DMS114 treated with DMSO at 0.1 percent for 48 hours (cell line): ENCODE measurements around the gene KCNH5.

Source experiments
- DNase-seq: peaks from one replicate; lab custom pipeline; 2025; ENCODE audit not compliant: unreplicated experiment; lab: John Stamatoyannopoulos, UW

The KCNH5 gene, protein sequence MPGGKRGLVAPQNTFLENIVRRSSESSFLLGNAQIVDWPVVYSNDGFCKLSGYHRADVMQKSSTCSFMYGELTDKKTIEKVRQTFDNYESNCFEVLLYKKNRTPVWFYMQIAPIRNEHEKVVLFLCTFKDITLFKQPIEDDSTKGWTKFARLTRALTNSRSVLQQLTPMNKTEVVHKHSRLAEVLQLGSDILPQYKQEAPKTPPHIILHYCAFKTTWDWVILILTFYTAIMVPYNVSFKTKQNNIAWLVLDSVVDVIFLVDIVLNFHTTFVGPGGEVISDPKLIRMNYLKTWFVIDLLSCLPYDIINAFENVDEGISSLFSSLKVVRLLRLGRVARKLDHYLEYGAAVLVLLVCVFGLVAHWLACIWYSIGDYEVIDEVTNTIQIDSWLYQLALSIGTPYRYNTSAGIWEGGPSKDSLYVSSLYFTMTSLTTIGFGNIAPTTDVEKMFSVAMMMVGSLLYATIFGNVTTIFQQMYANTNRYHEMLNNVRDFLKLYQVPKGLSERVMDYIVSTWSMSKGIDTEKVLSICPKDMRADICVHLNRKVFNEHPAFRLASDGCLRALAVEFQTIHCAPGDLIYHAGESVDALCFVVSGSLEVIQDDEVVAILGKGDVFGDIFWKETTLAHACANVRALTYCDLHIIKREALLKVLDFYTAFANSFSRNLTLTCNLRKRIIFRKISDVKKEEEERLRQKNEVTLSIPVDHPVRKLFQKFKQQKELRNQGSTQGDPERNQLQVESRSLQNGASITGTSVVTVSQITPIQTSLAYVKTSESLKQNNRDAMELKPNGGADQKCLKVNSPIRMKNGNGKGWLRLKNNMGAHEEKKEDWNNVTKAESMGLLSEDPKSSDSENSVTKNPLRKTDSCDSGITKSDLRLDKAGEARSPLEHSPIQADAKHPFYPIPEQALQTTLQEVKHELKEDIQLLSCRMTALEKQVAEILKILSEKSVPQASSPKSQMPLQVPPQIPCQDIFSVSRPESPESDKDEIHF

DNA sequence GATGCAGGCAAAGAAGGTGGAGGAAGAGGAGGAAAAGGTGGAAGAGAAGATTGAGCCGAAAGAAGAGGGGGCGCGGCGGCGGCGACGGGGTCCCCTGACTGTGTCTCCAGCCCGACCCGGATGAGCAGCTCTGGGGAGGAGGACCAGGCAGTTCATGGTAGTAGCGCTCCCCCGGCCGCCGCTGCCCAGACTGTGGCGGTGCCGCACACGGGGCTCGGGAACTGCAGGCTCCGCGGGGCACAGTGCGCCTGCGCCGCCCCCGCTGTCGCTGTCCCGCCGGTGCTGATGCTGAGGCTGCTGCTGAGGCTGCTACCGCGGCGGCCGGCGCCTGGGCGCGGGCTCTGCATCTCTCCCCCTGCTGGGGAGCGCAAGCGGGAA is at the start of gene KCNH5:
TSS of gene KCNH5 (minus strand) at position 225 of the 378 bp plus-strand sequence. CDS start 272 bp downstream, outside the sequence.
- peak; percentile 5 for DNase-seq

DNA sequence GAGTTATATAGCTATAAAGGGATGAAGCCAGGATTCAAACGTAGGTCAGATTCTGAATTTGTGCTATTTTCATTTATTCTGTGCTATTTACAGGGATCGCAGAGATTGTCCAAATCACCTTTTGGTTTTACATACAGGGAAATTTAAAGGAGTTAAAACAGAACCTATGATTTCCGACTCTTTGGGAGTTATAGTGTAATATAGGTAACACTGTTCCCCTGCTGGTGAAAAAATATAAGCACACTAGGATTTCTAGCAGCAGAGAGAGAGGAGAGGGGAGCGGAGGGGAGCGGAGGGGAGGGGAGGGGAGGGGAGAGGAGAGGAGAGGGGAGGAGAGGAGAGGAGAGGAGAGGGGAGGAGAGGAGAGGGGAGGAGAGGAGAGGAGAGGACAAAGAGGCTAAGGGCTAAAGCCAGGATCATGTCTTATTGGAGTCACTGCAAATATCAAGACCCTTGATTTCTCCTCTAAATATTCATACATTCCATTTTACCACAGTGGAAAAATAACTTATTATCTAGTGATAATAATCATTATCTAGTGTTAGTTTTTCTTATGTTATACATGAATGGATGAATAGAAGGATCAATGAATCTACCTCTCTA is 46.2 kb upstream of the KCNH5 start:
- DNase-seq: no peak

DNA sequence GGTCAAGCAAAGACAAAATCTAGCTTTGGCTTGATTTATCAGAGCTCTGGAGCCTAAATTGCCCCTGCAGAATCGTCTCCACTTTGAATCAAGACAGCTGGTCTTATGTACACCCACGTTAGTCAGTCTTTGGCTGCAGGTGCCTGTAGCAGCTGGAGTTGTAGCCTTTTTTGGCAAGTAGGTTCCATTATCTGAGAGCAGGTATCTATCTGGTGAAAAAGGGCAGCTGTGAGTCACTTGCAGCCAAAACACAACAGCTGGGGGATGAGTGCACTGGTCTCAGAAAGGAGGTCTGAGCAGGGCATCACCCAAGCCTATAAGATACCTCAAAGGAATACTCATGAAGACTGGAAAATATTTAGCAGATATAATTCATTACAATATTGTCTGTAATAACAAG is 43.6 kb upstream of the KCNH5 start:
- DNase-seq: no peak

DNA sequence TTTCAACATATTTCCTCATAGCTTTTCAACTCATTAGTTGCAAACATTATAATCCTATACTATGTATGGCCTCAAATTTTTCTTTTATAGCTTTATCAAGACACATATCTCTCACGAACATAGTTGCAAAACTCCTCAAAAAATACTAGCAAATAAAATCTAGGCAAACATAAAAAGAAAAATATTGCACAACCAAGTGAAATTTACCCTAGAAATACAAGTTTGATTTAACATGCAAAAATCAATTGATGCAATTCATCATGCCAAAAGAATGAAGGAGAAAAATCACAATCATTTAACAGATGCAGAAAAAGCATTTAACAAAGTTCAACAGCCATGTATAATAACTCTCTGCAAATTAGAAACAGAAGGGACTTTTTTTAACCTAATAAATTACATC is 33.3 kb upstream of the KCNH5 start:
- DNase-seq: no peak

DNA sequence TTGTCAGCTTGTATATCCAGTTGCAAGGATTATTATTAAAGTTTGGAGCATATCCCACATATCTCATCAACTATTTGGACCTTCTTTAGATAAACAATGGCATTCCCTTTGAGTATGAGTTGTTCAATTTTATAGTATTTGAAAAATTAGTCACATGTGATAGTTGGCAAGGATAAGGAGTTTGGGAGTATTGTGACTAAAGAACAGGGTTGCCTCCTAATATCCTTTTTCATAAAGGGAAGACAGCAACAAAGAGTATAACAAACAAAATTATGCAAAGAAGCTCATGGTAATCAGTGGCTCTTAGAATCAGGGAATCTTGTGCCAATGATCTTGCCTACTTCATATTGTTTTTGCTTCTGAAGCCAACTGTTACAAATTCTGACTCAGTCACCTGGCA is 31.2 kb upstream of the KCNH5 start:
- DNase-seq: no peak

DNA sequence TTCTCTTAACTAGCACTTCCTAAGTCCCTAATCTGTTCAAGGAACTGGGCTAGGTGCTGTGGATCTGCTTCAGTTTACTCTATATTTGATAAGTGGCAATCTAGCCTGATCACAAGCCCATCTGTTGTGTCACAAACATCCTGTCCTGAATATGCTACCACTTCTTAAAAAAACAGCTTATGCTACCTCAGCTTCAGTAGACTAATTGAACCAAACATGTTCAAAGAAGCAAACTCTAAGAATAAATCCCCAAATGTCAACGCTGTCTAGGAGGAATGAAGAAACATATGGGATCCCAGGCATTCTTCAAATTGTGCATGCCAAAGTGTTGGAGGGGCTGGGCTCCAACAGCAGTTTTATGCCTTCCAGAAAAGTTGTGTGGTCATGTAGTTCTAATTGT is 10.4 kb upstream of the KCNH5 start:
- DNase-seq: no peak

DNA sequence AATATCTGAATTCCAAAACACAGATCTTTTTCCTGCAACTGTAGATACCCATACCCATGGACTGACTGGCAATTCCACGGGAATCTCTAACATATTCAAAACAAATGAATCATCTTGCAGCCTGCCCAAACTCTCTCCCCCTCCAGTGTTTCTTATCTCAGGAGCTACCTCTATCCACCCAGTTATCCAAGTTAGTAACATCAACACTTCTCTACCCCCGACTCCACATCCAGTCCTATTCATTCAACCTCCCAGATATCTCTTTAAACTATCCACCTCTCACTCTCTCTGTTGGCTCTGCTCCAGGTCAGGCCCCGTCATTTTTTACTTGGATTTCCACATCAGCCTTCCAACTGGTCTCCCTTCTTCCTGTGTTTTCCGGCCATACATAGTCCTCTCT is 6.7 kb upstream of the KCNH5 start:
- no peak for DNase-seq

DNA sequence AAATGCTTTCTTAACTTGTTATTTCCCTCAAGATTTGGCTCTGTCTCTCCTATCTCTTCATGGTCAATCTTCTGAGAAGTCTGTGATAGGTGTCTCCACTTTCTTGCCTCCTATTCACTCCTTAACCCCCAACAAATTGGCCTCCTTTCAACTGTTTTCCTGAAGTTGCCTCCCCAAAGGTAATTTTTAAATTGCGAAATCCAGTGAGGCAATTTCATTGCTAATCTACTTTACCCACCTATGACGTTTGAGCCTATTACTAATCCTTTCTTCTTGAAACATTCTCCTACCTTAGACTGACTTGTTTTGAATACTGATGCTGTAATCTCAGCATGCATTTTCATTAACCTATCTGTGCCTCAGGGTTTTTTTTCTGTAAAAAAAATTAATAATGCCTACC is 6.0 kb upstream of the KCNH5 start:
- no peak for DNase-seq

DNA sequence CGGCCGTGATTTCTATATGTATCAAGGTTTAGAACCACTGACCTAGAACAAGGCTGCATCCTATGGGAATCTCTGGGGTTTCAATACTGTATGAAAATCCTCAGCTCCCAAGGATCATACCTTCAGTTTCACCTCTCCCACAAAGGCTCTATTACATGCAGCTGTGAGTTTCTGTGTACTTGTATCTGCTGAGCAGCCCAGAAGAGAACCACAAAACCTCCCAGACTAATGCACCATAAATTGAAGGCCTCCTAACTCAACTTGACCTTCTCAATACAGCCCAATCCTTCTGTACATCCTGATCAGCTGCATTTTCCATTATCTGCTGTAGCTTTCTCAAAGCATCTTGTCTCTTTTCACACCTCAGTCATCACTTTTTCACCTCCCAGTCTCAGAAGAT is 5.4 kb upstream of the KCNH5 start:
- DNase-seq: no peak

DNA sequence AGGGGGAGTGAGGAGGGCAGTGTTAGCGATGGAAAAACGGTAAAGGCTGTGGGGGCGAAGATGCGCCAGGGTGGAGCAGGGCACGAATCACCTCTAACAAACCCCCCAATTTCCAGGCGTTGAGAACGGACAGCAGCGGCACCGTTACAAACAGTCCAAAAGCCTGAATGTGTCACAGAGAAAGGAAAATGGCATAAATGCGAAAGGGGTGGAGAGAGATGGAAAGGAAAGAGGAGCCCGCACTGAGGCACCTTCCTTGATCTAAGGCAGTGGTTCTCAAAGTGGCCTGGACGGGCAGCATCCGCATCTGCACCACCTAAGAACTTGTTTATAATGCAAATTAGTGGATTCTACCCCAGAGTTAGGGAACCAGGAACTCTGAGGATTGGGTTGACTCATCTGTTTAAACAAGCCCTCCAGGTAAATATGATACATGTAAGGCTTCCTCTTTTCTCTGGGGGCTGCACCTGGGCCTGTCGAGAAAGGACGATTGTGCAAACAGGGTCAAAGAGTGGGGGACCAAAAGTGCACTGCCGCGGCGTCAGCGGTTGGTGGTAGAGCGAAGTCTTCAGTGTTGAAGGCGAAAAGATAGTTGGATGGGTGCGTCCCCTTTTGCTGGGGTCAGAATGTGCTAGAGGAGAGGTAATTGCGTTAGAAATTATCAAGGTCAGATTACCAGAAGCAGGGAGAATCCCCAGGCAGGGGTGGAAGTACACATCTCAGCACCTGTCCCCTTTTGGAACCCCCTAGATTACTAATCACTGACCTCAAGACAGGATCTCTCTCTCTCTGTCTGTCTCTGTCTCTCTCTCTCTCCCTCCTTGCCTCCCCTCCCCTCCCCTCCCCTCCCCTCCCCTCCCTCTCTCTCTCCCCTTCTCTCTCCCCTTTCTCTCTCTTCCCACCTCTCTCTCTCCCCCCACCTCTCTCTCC is 1.3 kb upstream of the KCNH5 start:
- no peak for DNase-seq

DNA sequence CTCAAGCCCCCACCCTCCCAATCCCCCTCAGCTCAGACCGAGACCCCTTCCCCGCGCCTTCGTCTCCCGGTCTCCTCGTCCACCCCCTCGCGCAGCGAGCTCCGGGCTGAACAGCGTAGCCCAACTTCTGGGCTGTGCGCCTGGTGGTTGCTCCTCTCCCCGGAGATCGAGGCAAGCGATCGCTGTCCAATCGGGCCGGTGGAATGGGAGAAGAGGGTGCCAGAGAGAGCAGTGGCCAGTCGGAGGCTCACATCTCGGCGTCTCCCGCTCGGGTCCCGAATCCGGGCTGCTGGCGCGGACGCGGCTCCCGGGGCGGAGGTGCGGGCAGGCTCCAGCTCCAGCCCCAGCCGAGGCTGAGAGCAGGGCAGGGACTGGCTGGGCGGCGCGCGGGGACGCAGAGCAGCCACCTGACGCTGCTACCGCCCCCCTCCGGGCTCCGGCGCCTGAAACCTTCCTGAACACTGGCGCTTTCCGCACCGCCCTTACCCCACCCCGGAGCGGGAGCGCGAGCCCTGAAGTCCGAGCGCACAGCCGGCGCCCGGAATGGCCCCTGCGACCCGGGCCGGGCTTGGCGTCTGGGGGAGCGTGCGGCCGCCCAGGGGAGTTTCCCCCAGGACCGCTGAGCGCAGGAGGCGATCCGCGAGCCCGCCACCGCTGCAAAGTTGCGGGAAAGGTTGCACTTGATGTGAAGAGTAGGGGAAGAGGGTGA is 508 bp upstream of the KCNH5 start:
- DNase-seq: no peak

DNA sequence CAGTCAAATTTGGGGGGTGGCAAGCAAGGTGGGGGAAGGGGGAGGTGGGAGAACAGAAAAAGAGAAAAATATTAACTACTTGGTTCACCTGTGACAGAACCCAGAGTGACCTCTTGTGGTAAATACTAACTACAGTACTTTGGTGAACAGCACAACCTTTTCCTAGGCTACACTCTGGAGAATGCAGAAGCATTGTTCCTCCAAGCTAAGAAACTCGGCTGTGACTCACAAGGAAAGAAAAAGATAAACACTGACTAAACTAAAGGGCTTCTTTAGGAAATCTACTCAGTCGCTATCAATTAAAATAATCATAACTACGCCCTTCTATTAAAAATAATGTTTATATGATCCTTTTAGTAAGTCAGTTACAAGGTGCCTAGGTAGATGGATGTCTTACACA is 5.4 kb downstream of the KCNH5 start:
- peak; percentile 0 for DNase-seq

DNA sequence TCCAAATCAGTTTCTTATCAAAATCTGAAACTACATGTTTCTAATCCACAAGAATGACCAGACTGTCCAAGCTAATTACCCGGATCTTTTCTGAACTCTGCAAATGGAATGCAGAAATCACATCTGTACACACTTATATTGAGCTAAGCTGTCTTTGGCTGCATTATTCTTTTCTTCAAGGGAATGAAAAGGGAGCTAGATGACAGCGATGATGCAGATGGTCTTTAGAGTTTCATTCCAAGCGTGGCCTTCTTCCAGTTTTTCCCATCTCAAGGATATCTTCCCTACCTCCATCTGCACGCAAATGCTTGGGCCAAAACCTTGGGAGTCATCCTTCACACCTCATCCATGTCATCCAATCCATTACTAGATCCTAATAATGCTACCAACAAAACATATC is 12.6 kb downstream of the KCNH5 start:
- no peak for DNase-seq

DNA sequence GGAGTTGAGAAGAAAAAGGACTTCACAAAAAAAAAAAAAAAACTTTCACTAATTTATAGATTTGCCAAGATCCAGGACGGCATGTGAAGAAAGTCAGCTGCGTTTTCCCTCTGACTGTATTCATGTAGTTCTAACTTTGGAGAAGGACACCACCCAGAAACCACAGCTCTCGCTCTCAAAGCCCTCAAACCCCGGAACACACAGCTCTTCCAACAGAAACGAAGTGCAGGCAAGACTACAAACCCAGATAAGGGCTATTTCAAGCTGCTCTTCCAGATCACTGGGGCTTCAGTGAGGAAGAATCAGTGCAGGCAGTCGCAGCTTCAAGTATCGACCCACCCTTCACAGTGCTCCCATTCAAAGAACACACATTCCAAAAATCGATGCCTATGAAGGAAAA is 13.2 kb downstream of the KCNH5 start:
- DNase-seq: no peak

DNA sequence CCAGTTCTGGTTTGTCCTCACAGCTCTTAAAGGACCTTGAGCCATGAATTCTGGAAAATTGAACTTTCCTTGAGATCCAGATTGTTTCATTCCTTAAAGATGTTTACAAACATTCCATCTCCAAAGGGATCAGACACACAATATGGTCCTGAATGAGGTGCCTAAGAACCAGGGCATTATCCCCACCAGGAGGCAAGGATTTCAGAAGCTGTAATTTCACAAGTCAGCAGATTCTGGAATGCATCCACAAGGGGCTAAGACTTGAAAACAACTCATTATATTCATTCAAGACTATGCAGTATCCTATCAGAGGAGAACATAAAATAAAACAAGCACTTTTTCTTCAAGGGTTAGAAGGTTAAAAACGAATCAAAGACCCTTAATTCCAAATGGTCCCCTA is 15.1 kb downstream of the KCNH5 start:
- DNase-seq: no peak

DNA sequence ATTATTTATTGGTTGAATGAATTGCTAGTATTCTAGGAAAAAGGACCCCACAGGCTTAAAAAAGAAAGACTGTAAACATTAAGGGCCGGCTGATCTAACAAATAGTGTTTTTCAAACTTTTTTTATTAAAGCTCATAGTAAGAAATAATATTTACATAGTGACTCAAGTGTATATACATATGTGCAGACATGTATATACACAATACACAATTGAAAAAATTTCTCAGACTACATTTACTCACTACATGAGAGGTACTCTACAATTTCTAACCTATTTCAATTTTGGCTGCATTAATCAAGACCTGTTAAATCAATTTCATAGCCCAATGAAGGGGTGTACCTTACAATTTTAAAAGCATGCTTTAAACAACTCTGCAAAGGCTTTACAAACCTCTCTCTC is 17.5 kb downstream of the KCNH5 start:
- DNase-seq: no peak

DNA sequence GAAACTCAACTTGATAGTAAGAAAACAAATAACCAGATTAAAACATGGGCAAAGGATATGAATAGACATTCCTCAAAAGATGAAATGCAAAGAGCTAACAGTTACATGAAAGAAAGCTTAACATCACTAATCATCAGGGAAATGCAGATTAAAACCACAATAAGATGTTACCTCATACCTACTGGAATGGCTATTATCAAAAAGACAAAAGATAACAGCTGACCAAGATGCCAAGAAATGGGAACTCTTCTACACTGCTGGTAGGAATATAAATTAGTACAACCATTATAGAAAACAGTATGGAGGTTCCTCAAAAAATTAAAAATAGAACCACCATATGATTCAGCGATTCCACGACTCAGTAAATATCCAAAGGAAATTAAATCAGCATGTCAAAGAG is 18.8 kb downstream of the KCNH5 start:
- DNase-seq: no peak

DNA sequence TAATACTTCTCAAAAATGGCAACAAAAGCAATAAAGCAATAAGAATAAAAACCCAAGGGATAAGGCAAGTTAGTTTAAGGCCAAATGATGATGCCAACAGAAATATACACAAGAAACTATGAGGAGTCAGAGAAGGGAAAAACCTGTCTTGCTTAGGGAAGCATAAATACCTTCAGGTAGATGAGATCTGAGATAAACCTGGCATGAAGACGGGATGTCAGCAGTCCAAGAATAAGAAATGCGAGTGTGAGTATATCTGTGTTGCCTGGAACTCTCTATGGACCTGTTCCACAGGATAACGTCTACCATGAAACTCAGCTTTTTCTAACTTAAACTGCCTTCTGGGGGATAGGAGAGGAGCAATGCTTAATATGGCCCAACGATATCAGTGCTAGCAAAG is 30.6 kb downstream of the KCNH5 start:
- DNase-seq: no peak

DNA sequence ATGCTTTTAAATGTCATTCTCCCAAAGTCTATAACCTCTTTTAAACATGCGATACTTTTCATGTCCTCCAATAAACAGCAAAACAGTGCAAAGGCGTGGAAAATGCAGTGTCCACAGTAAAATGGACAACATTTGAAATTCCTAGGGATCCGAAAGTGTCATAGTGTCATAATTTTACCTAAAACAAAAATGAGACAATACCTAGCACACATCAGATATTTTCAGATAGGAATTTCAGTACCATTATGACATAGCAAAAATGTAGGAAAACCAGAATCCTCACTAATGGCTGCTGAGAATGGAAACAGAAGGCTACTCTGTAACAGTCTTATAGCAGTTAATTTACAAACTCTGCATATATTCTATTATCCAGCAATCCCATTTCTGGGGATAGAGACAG is 33.1 kb downstream of the KCNH5 start:
- no peak for DNase-seq

DNA sequence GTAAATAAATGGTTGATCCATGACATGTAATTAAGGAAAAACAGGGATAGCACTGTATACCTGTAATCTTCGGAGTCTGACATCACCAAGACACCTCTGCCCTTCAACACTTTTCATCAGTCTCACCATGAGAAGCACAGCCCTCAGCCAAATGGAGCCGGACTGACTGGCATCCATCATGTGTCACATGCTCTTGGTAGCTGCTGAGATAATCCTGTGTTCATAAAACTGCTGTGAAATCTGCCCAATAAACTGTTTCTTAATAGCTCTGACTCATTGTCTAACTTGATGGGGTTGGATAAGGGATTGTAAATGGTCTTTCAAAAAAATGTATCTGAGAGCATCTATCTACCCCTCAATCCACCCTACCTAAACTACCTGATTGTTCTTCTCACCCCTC is 33.6 kb downstream of the KCNH5 start:
- no peak for DNase-seq
